ENCODE measurements around the gene BCOR.

BCOR gene

GRCh38 chrX:40061871-40062524 is 35.8 kb downstream of the BCOR start:
- Histone ChIP-seq H2AFZ (ENCODE audit: low read length) (no peak overlapping the region), H3K4me1 (ENCODE audit: insufficient read depth, low read length, poor library complexity, severe bottlenecking) (no peaks in the 10 kb centered on the region), H3K27me3 (ENCODE audit: insufficient read depth, low read length, poor library complexity, severe bottlenecking) (no peaks in the 10 kb centered on the region), H3F3A (ENCODE audit: low read depth) (no peaks in the 10 kb centered on the region), H4K20me1 (ENCODE audit: insufficient read depth, low read length, poor library complexity, severe bottlenecking) (peaks cover 23% of the 10 kb centered on the region), H3K4me2 (ENCODE audit: low read depth, low read length, poor library complexity, severe bottlenecking) (no peak overlapping the region), H3K9me3 (ENCODE audit: insufficient read depth, low read depth, low read length) (no peaks in the 10 kb centered on the region), H3K79me2 (ENCODE audit: insufficient read depth, low read length) (peaks cover 34% of the 10 kb centered on the region), H3K36me3 (ENCODE audit: insufficient read depth, low read length) (peaks cover 99% of the 10 kb centered on the region; the same call in 1 of the 2 replicates), H3K9ac (ENCODE audit: low read depth, low read length, poor library complexity, severe bottlenecking) (no peak overlapping the region), H3K4me3 (ENCODE audit: low read length, poor library complexity, severe bottlenecking) (no peak overlapping the region), H3K9me2 (replicated peaks; ENCODE audit: low read depth, low read length) (no peaks in the 10 kb centered on the region)
- no peak for TF ChIP-seq EZH2phosphoT487 (IDR thresholded peaks at IDR 0.05; ENCODE audit: borderline replicate concordance)
- TF ChIP-seq, protein P1, sequence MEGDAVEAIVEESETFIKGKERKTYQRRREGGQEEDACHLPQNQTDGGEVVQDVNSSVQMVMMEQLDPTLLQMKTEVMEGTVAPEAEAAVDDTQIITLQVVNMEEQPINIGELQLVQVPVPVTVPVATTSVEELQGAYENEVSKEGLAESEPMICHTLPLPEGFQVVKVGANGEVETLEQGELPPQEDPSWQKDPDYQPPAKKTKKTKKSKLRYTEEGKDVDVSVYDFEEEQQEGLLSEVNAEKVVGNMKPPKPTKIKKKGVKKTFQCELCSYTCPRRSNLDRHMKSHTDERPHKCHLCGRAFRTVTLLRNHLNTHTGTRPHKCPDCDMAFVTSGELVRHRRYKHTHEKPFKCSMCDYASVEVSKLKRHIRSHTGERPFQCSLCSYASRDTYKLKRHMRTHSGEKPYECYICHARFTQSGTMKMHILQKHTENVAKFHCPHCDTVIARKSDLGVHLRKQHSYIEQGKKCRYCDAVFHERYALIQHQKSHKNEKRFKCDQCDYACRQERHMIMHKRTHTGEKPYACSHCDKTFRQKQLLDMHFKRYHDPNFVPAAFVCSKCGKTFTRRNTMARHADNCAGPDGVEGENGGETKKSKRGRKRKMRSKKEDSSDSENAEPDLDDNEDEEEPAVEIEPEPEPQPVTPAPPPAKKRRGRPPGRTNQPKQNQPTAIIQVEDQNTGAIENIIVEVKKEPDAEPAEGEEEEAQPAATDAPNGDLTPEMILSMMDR (conservative IDR thresholded peaks at IDR 0.05; ENCODE audit: low read length): no peak

DNA sequence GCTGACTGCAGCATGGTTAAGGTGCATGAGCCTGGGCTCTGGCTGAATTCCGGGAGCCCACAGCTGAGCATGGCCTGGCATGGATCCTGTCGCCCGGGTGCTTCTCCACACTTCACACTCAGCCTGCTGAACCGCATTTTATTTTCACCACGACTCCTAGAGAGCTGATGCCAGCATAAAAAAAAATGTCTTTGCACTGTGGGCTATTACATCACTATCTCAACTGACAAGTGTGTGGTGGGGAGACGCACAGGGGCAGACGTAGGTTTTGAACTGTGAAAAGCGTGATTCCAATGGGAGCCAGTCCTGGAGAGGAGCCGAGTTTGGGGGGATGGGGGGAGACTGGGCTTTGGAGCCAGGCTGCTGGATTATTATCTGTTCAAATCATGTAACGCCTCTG is 36.8 kb downstream of the BCOR start:
- Histone ChIP-seq H3K9me3 (ENCODE audit: insufficient read depth, low read depth, low read length) (no peaks in the 10 kb centered on the region), H3K9me2 (replicated peaks; ENCODE audit: low read depth, low read length) (no peaks in the 10 kb centered on the region), H3K9ac (ENCODE audit: low read depth, low read length, poor library complexity, severe bottlenecking) (no peak overlapping the region), H3K4me2 (ENCODE audit: low read depth, low read length, poor library complexity, severe bottlenecking) (no peak overlapping the region), H3K4me1 (ENCODE audit: insufficient read depth, low read length, poor library complexity, severe bottlenecking) (no peaks in the 10 kb centered on the region), H3K36me3 (ENCODE audit: insufficient read depth, low read length) (peaks cover 99% of the 10 kb centered on the region; the same call in 1 of the 2 replicates), H3F3A (ENCODE audit: low read depth) (no peaks in the 10 kb centered on the region), H3K4me3 (ENCODE audit: low read length, poor library complexity, severe bottlenecking) (no peak overlapping the region), H3K79me2 (ENCODE audit: insufficient read depth, low read length) (peaks cover 24% of the 10 kb centered on the region; the same call in 1 of the 2 replicates), H4K20me1 (ENCODE audit: insufficient read depth, low read length, poor library complexity, severe bottlenecking) (peaks cover 21% of the 10 kb centered on the region), H2AFZ (ENCODE audit: low read length) (no peak overlapping the region), H3K27me3 (ENCODE audit: insufficient read depth, low read length, poor library complexity, severe bottlenecking) (no peaks in the 10 kb centered on the region)
- TF ChIP-seq, protein P1 (conservative IDR thresholded peaks at IDR 0.05; ENCODE audit: low read length): no peak
- no peak for TF ChIP-seq EZH2phosphoT487 (IDR thresholded peaks at IDR 0.05; ENCODE audit: borderline replicate concordance)

- no peaks in the 10 kb centered on the region for H3K9me3 ChIP-seq (ENCODE audit: insufficient read depth, low read depth, low read length)
- TF ChIP-seq EZH2phosphoT487 (IDR thresholded peaks at IDR 0.05; ENCODE audit: borderline replicate concordance): no peak
- TF ChIP-seq, protein P1 (conservative IDR thresholded peaks at IDR 0.05; ENCODE audit: low read length): no peak
- H2AFZ ChIP-seq (ENCODE audit: low read length): no peak overlapping the region
- no peaks in the 10 kb centered on the region for H3K27me3 ChIP-seq (ENCODE audit: insufficient read depth, low read length, poor library complexity, severe bottlenecking)
- H3K4me2 ChIP-seq (ENCODE audit: low read depth, low read length, poor library complexity, severe bottlenecking): no peak overlapping the region
- H3K4me1 ChIP-seq (ENCODE audit: insufficient read depth, low read length, poor library complexity, severe bottlenecking): no peaks in the 10 kb centered on the region
- H3K79me2 ChIP-seq (ENCODE audit: insufficient read depth, low read length): peaks cover 18% of the 10 kb centered on the region; the same call in 1 of the 2 replicates
- no peaks in the 10 kb centered on the region for H3F3A ChIP-seq (ENCODE audit: low read depth)
- H3K9ac ChIP-seq (ENCODE audit: low read depth, low read length, poor library complexity, severe bottlenecking): no peak overlapping the region
- peaks cover 17% of the 10 kb centered on the region for H4K20me1 ChIP-seq (ENCODE audit: insufficient read depth, low read length, poor library complexity, severe bottlenecking)
- no peaks in the 10 kb centered on the region for H3K9me2 ChIP-seq (replicated peaks; ENCODE audit: low read depth, low read length)
- no peak overlapping the region for H3K4me3 ChIP-seq (ENCODE audit: low read length, poor library complexity, severe bottlenecking)
- peaks cover 99% of the 10 kb centered on the region; the same call in 1 of the 2 replicates for H3K36me3 ChIP-seq (ENCODE audit: insufficient read depth, low read length)
Observed at GRCh38 chrX:40060356-40060845, 37.4 kb downstream of the BCOR start.
